Measurements from ENCODE around the gene VWA5A.
A peak's percentile ranks its signal among the peaks of the same experiment; 100 is the strongest.

Gene VWA5A

GRCh38 chr11:124114942-124115781, at the start of gene VWA5A:
VWA5A (plus strand) TSS chr11:124115450; CDS start chr11:124117512, 2,062 bp downstream.
- peak; percentile 24 to 55 for DNase-seq (ENCODE audit: low read depth in 2 of 2, low spot score in 1 of 2)

- no peak for DNase-seq (ENCODE audit: low read depth in 2 of 2, low spot score in 1 of 2)
Observed at GRCh38 chr11:124068601-124069110, 46.6 kb upstream of the VWA5A start.

- no peak for DNase-seq (ENCODE audit: low read depth in 2 of 2, low spot score in 1 of 2)
Observed at GRCh38 chr11:124069429-124070401, 45.5 kb upstream of the VWA5A start.

- peak; percentile 20 to 38 for DNase-seq (ENCODE audit: low read depth in 2 of 2, low spot score in 1 of 2)
Observed at GRCh38 chr11:124070915-124071622, 44.2 kb upstream of the VWA5A start.

- no peak for DNase-seq (ENCODE audit: low read depth in 2 of 2, low spot score in 1 of 2)
Observed at GRCh38 chr11:124071623-124071948, 43.7 kb upstream of the VWA5A start.

- DNase-seq (ENCODE audit: low read depth in 2 of 2, low spot score in 1 of 2), result no peak
Observed at GRCh38 chr11:124072147-124072546, 43.1 kb upstream of the VWA5A start.

GRCh38 chr11:124074554-124074953, 40.7 kb upstream of the VWA5A start:
- no peak for DNase-seq (ENCODE audit: low read depth in 2 of 2, low spot score in 1 of 2)

- no peak for DNase-seq (ENCODE audit: low read depth in 2 of 2, low spot score in 1 of 2)
Observed at GRCh38 chr11:124075492-124075840, 39.8 kb upstream of the VWA5A start.

- no peak for DNase-seq (ENCODE audit: low read depth in 2 of 2, low spot score in 1 of 2)
Observed at GRCh38 chr11:124075841-124076651, 39.2 kb upstream of the VWA5A start.

GRCh38 chr11:124077266-124077665, 38.0 kb upstream of the VWA5A start:
- no peak for DNase-seq (ENCODE audit: low read depth in 2 of 2, low spot score in 1 of 2)

GRCh38 chr11:124078591-124078990, 36.7 kb upstream of the VWA5A start:
- DNase-seq (ENCODE audit: low read depth in 2 of 2, low spot score in 1 of 2), result no peak

GRCh38 chr11:124079631-124080326, 35.5 kb upstream of the VWA5A start:
- no peak for DNase-seq (ENCODE audit: low read depth in 2 of 2, low spot score in 1 of 2)

GRCh38 chr11:124080327-124081001, 34.8 kb upstream of the VWA5A start:
- DNase-seq (ENCODE audit: low read depth in 2 of 2, low spot score in 1 of 2), result no peak

- DNase-seq (ENCODE audit: low read depth in 2 of 2, low spot score in 1 of 2), result no peak
Observed at GRCh38 chr11:124081483-124081882, 33.8 kb upstream of the VWA5A start.

- no peak for DNase-seq (ENCODE audit: low read depth in 2 of 2, low spot score in 1 of 2)
Observed at GRCh38 chr11:124082371-124082770, 32.9 kb upstream of the VWA5A start.

- no peak for DNase-seq (ENCODE audit: low read depth in 2 of 2, low spot score in 1 of 2)
Observed at GRCh38 chr11:124085583-124085982, 29.7 kb upstream of the VWA5A start.

- DNase-seq (ENCODE audit: low read depth in 2 of 2, low spot score in 1 of 2), result no peak
Observed at GRCh38 chr11:124085997-124086846, 29.0 kb upstream of the VWA5A start.

GRCh38 chr11:124090996-124091395, 24.3 kb upstream of the VWA5A start:
- no peak for DNase-seq (ENCODE audit: low read depth in 2 of 2, low spot score in 1 of 2)
